ENCODE measurements around the gene ABI2.
A peak's percentile ranks its signal among the peaks of the same experiment; 100 is the strongest.
"Not testable (repeated sequence)": the region's sequence is repeated elsewhere in the genome, so short reads cannot be mapped to it uniquely, and the experiment has no call there.

The ABI2 gene

GRCh38 chr2:203359450-203359849 is 31.3 kb downstream of the ABI2 start:
- DNase-seq: no peak

DNA sequence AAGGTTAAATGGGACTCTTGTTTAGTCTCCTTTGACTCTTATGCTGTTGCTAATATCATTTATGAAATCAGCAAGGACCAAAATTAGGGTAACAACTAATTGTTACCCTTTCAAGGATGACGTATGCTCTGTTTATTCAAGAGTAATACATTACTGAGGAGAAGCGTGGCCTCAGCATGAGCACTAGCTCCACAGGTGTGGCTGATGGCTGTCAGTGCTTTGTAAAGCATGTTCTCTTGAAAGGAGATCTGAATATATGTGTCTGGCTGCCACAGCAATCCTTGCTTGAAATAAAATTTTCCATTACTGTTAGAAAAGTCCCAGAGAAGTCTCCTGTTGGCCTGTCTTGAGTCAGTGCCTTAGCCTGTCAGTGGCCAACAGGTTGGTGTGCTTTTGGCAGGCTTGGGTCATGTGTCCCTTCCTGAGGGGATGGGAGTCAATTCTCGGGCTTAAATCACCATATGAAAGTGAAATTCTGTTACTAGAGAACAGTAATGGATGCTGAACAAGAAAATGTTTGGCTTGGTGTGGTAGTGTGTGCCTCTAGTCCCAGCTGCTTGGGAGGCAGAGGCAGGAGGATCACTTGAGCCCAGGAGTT is 32.7 kb downstream of the ABI2 start:
- DNase-seq: no peak

- no peak for DNase-seq
Observed at GRCh38 chr2:203361495-203361894, 33.3 kb downstream of the ABI2 start.

- DNase-seq: no peak
Observed at GRCh38 chr2:203361922-203362321, 33.7 kb downstream of the ABI2 start.

- DNase-seq: no peak
Observed at GRCh38 chr2:203366639-203367466, 38.7 kb downstream of the ABI2 start.

GRCh38 chr2:203372706-203373105 is 44.5 kb downstream of the ABI2 start:
- not testable (repeated sequence) for DNase-seq

GRCh38 chr2:203376173-203376572 is 48.0 kb downstream of the ABI2 start:
- no peak for DNase-seq

DNA sequence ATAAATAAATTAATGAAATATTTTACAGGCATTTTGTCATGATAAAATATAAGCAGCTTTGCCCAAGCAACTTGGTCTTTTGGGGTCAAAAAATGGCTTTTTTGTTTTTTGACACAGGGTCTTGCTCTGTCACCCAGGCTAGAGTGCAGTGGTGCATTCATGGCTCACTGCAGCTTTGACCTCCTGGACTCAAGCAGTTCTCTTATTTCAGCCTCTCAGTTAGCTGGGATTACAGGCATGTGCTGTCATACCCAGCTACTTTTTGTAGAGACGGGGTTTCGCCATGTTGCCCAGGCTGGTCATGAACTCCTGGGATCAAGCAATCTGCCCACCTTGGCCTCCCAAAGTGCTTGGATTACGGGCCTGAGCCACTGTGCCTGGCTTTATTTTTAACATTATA is 51.0 kb downstream of the ABI2 start:
- no peak for DNase-seq

DNA sequence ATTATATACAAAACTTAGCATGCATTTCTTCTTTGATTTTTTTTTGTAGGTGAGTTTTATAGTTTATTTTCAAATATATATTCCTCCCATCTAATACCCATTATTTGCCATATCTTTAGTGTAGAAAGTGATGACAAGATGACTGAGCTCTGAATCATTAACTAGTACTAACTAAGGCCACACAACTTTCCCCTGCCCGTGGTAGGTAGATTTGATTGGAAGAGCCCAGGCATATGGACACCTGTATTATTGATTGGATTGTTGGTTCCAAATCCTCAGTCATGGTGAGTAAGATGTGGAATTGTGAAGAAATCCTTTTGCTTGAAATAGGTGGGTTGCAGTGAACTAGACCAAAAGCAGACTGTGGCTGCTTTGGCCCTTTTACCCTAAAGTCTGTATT is 54.8 kb downstream of the ABI2 start:
- no peak for DNase-seq

DNA sequence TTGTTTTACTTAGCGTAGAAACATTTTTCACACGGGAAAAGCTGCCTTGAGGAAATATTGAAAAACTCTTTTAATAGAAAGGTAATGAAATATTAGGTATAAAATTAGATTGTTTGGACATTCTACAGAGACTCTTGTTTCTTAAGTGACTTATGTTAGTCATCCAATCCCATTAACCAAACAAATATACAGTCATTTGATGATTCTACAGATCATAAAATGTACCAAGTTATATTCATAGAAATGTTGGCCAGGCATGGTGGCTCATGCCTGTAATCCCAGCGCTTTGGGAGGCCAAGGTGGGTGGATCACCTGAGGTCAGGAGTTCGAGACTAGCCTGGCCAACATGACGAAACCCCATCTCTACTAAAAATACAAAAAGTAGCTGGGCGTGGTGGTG is 60.0 kb downstream of the ABI2 start:
- DNase-seq: not testable (repeated sequence)

DNA sequence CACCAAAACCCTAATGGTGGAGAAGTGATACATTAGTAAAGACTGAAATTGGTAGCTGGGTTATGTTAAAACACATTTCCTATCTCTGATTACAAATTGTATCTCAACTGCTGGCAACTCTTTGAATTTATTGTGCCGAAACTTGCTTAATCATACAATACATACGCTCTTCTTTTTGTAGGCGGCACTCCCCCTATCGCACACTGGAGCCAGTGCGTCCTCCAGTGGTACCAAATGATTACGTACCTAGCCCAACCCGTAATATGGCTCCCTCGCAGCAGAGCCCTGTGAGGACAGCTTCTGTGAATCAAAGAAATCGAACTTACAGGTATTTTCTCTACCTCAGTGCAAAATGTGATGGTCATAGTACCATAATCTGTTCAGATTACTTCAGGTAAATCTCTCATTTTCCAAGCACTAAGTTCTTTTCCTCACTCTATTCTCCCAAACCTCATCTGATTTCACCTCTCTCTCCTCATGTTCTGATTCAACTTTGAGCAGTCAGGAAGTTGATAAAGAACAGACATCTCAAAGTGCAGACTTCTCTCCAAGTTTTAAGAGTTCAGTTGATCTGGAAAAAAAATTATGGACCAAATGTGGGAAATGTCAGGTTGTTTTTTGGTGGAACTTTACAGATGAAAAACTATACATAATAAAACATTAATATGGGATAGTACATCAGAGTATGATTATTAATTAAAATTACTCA is 66.5 kb downstream of the ABI2 start:
- DNase-seq: no peak

GRCh38 chr2:203395858-203396257 is 67.7 kb downstream of the ABI2 start:
- DNase-seq: no peak

DNA sequence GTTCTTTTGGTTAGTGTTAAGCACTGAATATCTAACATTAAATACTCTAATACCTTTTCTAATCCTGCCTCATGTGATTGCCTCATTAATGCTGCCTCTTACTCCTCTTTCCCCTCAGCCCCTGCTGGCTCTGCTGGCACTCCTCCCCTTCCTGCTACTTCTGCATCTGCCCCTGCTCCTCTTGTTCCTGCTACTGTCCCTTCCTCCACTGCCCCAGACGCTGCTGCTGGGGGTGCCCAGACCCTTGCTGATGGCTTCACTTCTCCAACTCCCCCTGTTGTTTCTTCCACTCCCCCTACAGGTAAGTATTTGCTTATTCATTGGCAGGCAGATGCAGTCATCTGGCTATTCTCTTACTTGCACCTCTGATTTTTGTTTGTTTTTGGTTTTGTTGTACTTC is 68.5 kb downstream of the ABI2 start:
- DNase-seq: peak; percentile 64 to 65

GRCh38 chr2:203399031-203399430 is 70.8 kb downstream of the ABI2 start:
- DNase-seq: no peak

DNA sequence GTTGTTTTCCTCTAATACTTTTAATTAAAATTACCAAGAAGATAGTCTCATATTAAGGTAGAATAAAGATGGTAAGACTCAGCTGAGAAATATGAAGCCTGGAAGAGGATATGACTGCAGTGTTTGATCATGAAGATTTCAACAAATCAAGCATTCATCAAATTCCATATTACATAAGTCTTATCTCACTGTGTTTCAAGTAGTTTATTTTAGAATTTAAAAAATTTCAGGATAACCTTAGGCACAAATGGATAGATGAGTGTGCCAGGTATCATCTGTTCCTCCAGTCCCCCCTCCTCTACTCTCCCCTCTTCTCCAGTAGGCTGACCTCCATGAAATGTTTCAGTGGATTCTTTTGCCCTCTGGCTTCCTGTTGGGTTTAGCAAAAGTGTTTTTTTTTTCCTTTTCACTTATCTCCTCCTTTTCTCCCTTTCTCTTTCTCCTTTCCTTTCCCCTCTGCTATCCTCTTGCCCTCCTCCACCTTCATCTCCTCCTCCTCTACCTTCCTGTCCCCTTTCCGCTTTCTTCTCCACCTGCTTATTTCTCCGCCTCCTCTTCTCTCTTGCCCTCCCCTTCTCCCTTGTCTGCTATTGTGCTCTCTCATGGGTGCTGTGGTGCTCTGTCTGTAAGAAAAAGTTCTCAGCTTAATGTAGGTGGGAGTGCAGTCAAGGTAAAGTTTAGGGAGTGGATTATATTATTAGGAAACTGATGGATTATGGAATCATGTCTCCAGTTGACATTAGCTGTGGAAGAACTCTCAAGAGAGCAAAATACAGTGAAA is 72.8 kb downstream of the ABI2 start:
- DNase-seq: no peak

GRCh38 chr2:203404996-203405395 is 76.8 kb downstream of the ABI2 start:
- DNase-seq: no peak

GRCh38 chr2:203407496-203407895 is 79.3 kb downstream of the ABI2 start:
- no peak for DNase-seq

GRCh38 chr2:203412546-203413331 is 84.5 kb downstream of the ABI2 start:
- no peak for DNase-seq

DNA sequence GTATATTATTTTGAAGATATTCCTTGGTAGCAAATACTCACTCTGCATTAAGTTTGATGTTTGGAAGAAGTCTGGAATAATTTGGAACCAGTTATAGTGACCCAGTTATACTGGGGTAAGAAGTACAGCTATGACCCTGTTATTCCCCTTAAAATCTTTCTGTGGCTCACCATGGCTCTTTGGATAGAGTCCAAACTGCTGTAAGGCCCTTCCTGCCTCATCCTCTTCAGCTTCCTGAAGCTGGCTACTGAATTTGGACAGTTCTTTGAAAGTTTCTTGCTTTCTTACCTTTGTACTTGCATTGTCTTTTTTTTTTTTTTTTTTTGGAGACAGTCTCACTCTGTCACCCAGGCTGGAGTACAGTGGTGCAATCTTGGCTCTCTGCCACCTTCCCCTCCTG is 85.6 kb downstream of the ABI2 start:
- DNase-seq: peak; percentile 16 to 28

GRCh38 chr2:203418271-203418670 is 90.1 kb downstream of the ABI2 start:
- no peak for DNase-seq

GRCh38 chr2:203427061-203427460 is 98.9 kb downstream of the ABI2 start:
- DNase-seq: no peak

DNA sequence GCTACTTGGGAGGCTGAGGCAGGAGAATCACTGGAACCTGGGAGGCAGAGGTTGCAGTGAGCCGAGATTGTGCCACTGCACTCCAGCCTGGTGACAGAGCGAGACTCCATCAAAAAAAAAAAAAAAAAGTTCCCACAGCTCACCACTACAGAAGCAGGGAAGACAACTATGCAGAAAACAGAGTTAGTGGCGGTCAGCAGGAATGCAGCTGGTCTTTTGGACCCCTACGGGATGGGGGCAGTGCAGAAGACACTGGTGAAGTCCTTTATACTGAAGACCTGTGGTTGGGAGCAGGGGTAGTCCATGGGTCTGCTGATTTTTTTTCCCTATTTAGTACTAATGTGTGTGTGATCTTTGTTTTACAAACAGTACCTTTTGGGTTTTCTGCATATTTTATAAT is 101.4 kb downstream of the ABI2 start:
- not testable (repeated sequence) for DNase-seq

Data from Kasumi-1 (cell line).